Measurements from ENCODE around the gene APPL2.

DNA sequence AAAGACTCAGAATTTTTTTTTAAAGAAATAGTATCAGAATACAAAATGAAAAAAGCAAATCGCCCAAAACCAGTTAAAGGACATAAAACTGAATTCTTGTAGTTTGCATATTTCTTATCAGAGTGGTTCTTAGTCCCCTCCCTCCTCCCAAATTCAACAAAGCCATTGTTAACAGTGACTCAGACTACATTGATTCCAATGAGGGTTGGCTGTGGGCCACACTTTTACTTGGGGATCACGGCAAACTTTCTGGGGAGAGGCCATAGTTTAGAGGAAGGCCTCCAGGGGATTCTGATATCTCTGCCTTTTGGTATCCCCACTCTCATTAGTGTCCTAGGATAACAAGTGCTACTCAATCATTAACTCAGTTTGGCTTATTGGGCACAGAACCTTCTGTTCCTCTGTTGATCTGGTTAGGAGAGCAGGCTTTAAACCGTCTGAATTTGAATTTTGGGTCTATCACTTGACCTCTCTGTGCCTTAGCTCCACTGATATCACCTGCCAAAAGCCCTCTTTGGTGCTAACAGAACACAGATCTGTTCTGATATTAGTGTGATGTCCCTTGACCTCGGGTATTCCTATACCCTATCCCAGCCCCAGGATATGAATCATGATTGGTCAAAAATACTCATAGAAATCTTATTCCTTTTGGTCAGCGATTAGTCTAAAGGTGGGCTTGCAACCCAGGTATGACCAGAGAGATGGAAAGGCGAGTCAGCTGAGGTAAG is 45.2 kb upstream of the APPL2 start:
- TF ChIP-seq, protein P1, sequence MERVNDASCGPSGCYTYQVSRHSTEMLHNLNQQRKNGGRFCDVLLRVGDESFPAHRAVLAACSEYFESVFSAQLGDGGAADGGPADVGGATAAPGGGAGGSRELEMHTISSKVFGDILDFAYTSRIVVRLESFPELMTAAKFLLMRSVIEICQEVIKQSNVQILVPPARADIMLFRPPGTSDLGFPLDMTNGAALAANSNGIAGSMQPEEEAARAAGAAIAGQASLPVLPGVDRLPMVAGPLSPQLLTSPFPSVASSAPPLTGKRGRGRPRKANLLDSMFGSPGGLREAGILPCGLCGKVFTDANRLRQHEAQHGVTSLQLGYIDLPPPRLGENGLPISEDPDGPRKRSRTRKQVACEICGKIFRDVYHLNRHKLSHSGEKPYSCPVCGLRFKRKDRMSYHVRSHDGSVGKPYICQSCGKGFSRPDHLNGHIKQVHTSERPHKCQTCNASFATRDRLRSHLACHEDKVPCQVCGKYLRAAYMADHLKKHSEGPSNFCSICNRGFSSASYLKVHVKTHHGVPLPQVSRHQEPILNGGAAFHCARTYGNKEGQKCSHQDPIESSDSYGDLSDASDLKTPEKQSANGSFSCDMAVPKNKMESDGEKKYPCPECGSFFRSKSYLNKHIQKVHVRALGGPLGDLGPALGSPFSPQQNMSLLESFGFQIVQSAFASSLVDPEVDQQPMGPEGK (CRISPR knock-in tag; IDR thresholded peaks at IDR 0.05; ENCODE audit: borderline replicate concordance), result no peak
- TF ChIP-seq POU6F1 (CRISPR knock-in tag; IDR thresholded peaks at IDR 0.05; ENCODE audit: borderline replicate concordance, low read depth), result no peak
- TF ChIP-seq PPARA (CRISPR knock-in tag; IDR thresholded peaks at IDR 0.05; ENCODE audit: borderline replicate concordance), result no peak
- no peak for TF ChIP-seq ZC3H10 (CRISPR knock-in tag; IDR thresholded peaks at IDR 0.05)
- no peak for TF ChIP-seq ZNF565 (CRISPR knock-in tag; conservative IDR thresholded peaks at IDR 0.05; ENCODE audit: low read depth)
